Motor neuron (in vitro differentiated cells): ENCODE measurements around the gene ALX4. TPM values are rescaled to one million over a fixed set of nuclear protein-coding genes. Genes with fewer than 3 reads are reported as not detected.
A peak's percentile ranks its signal among the peaks of the same experiment; 100 is the strongest.

ENCODE experiments used
- ATAC-seq, 8 experiments: fragments of 200-7000 bp; cut with Tn5 transposase; replicated peaks in 6 of 8; 2 replicates each; pipeline ENCODE4 v1.8.0; 2021; ENCODE audit warnings: mild to moderate bottlenecking in 8 of 8, moderate library complexity in 8 of 8
- H3K27ac ChIP-seq, 2 donors: fragments of 250-450 bp; sonication (Bioruptor Pico); 2 replicates each; pipeline ENCODE4 v1.9.0; 2021; ENCODE audit warnings: antibody characterized with exemption in 2 of 2, mild to moderate bottlenecking in 2 of 2, moderate library complexity in 1 of 2
- H3K4me1 ChIP-seq, 2 donors: fragments of 250-450 bp; sonication (Bioruptor Pico); replicated peaks in 1 of 2; 2 replicates each; pipeline ENCODE4 v1.6.1; 2021; ENCODE audit warnings: antibody characterized with exemption in 2 of 2, mild to moderate bottlenecking in 2 of 2, moderate library complexity in 1 of 2
- H3K4me3 ChIP-seq, 5 donors: fragments of 250-450 bp; sonication (Bioruptor Pico); 2 replicates each; pipeline ENCODE4 v1.9.0; 2021; ENCODE audit warnings: antibody characterized with exemption in 5 of 5, mild to moderate bottlenecking in 5 of 5, moderate library complexity in 4 of 5
- WGBS, 10 experiments: fragments of 450-650 bp; shearing (Covaris generic); methylation state at CpG; one replicate each; pipeline ENCODE4 v1.0.0; 2022; 5-methylcytosine and 5-hydroxymethylcytosine counted together
- in situ Hi-C, 9 experiments: fragments of 400-800 bp; cut with MboI; loops; one replicate each; pipeline ENCODE4 v1.15.0; 2021; ENCODE audit warnings: low sequenced_read_pairs in 9 of 9, low pct_unique_long_range_greater_than_20kb in 2 of 9; ENCODE audit not compliant: unreplicated experiment in 9 of 9
- total RNA-seq, 8 experiments: library from RNA; unstranded; fragments of 300-600 nt; gene quantifications; 2 replicates each; pipeline versions ENCODE4 v1.2.3 to v1.2.4, GENCODE V29; 2022

The ALX4 gene
- total RNA-seq, 8 experiments from 2014 or later: 0.08 to 4.2 (median 0.31) TPM

GRCh38 chr11:44252999-44253602 lies 56.8 kb downstream of the ALX4 start:
- in situ Hi-C loops: no loop called here
- Histone ChIP-seq H3K27ac (no peak overlapping the region), H3K4me1 (no peaks in the 10 kb centered on the region), H3K4me3 (no peak overlapping the region)
- 83 to 100% (median 98%) methylated on average over 1 to 2 of the region's 2 CpGs for WGBS, 10 experiments
- no peak for ATAC-seq

GRCh38 chr11:44250421-44250820 lies 59.5 kb downstream of the ALX4 start:
- no peak overlapping the region for H3K27ac ChIP-seq
- WGBS, 10 experiments: 73 to 100% (median 100%) methylated on average over 1 to 4 of the region's 6 CpGs; no CpG with 5 or more reads in 2 of the 10 experiments
- in situ Hi-C loops: no loop called here
- no peak for ATAC-seq
- no peak overlapping the region for H3K4me3 ChIP-seq
- H3K4me1 ChIP-seq: no peaks in the 10 kb centered on the region

GRCh38 chr11:44248109-44248508 lies 61.8 kb downstream of the ALX4 start:
- in situ Hi-C loops: no loop called here
- Histone ChIP-seq H3K27ac (no peak overlapping the region), H3K4me1 (peaks cover 0 to 7% of the 10 kb centered on the region in 2 donors), H3K4me3 (no peak overlapping the region)
- ATAC-seq: no peak
- 80 to 100% (median 93%) methylated on average over 1 to 2 of the region's 2 CpGs; no CpG with 5 or more reads in 5 of the 10 experiments for WGBS, 10 experiments

DNA sequence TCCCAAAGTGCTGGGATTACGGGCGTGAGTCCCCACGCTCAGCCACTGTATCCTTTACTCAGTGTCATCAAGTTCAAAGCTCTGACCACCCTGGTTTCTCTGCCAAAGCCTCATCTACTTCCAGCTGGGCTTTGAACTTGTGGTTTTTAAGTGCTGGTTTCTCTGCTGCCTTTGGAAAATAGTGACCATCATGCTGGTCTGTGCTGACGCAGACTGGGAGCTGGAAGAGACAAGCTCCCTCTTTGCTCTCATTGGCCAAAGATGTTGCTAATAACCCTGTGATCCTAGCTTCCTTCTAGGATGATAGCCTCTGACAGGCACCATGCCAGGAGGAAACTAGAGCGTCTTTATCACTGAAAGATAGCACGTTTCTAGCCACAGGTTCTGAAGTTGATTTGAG lies 62.4 kb downstream of the ALX4 start:
- 38 to 100% (median 78%) methylated on average over 1 to 5 of the region's 6 CpGs; no CpG with 5 or more reads in 3 of the 10 experiments for WGBS, 10 experiments
- ATAC-seq: no peak
- H3K4me1 ChIP-seq: peaks cover 0 to 8% of the 10 kb centered on the region in 2 donors
- H3K27ac ChIP-seq: no peak overlapping the region
- no peak overlapping the region for H3K4me3 ChIP-seq
- in situ Hi-C loops: no loop called here

GRCh38 chr11:44246726-44247125 lies 63.2 kb downstream of the ALX4 start:
- 0 to 100% (median 60%) methylated on average over 1 to 3 of the region's 4 CpGs; no CpG with 5 or more reads in 2 of the 10 experiments for WGBS, 10 experiments
- H3K4me1 ChIP-seq: peaks cover 0 to 8% of the 10 kb centered on the region in 2 donors
- in situ Hi-C loops: no loop called here
- no peak overlapping the region for H3K27ac ChIP-seq
- ATAC-seq: peak in 3 of 8 experiments; percentile 89 to 92 (median 91)
- H3K4me3 ChIP-seq: no peak overlapping the region

DNA sequence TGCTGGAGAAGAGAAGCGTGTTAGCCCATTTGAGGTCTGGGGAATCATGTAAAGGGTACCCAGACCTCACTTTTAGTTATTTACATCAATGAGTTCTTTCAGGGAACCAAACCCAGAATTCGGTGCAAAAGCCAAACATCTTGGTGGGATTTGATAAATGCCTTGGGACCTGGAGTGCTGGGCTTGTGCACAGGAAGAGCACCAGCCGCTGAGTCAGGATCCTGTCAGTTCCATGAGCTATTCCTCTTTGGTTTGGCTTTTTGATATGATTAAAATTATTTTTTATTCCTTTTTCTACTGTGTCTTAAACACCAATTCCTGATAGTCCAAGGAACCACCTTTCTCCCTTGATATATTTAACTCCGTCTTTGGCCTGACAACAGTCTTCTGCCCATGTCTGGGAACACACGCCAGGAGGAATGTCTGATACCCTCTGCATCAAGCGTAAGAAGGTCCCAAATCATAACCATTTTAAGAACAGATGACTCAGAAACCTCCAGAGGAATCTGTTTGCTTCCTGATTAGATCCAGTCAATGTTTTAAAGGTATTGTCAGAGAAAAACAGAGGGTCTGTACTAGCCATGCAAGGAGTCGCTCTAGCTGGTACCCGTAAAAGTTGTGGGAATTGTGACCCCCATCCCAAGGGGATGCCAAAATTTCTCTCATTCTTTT lies 65.2 kb downstream of the ALX4 start:
- Histone ChIP-seq H3K27ac (no peak overlapping the region), H3K4me1 (peaks cover 0 to 8% of the 10 kb centered on the region in 2 donors), H3K4me3 (no peak overlapping the region)
- in situ Hi-C loops: no loop called here
- no peak for ATAC-seq
- WGBS, 10 experiments: 45 to 100% (median 95%) methylated on average over 2 to 8 of the region's 8 CpGs; no CpG with 5 or more reads in 1 of the 10 experiments

GRCh38 chr11:44243595-44244343 lies 66.2 kb downstream of the ALX4 start:
- no peak overlapping the region for H3K27ac ChIP-seq
- peak in 1 of 8 experiments; percentile 34 for ATAC-seq
- in situ Hi-C loops: no loop called here
- H3K4me1 ChIP-seq: peaks cover 0 to 8% of the 10 kb centered on the region in 2 donors
- 0 to 100% (median 39%) methylated on average over 1 to 3 of the region's 6 CpGs; no CpG with 5 or more reads in 5 of the 10 experiments for WGBS, 10 experiments
- H3K4me3 ChIP-seq: no peak overlapping the region

DNA sequence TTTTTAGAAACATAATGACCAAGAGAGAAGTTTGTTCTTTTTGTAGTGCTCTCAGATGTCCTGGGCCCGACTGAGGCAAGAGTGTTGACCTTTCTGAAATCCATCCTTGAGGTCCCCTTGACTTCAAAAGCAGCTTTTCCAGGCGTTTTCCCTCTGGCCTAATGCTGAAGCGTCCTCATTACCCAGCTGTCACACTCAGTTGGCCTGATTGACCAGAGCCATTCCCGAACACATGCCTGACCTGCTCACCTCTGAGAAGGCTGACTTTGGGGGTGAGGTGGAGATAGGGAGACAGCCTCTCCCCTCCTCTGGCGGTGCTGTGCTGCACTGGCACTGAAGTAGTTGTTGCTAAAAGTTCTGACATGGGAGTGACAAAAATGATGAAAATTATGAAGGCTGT lies 66.9 kb downstream of the ALX4 start:
- Histone ChIP-seq H3K4me3 (no peak overlapping the region), H3K27ac (no peak overlapping the region), H3K4me1 (peaks cover 0 to 8% of the 10 kb centered on the region in 2 donors)
- in situ Hi-C loops: no loop called here
- 52 to 100% (median 90%) methylated on average over 1 to 5 of the region's 5 CpGs; no CpG with 5 or more reads in 1 of the 10 experiments for WGBS, 10 experiments
- no peak for ATAC-seq

DNA sequence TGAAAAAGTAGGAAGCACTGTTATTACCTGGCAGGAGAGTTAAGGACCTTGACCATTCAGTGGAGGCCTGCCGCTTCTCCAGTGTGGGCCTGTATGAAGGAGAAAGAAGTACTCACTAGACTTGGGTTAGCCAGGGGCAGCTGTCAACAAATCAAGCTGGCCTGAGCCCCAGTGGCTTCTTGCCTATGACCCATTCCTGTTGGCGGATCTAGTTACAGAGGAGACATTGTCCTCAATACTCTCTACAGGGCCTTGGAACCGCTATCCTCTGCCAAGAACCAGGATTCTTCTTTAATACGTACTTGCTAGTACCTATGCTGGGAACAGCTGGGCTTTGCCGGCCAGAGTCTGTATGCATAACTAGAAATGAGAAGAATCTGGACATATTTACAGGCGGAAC lies 68.1 kb downstream of the ALX4 start:
- Histone ChIP-seq H3K4me3 (no peak overlapping the region), H3K27ac (no peak overlapping the region), H3K4me1 (peaks cover 0 to 8% of the 10 kb centered on the region in 2 donors)
- no peak for ATAC-seq
- in situ Hi-C loops: no loop called here
- 87 to 100% (median 92%) methylated on average over 1 to 6 of the region's 6 CpGs for WGBS, 10 experiments

- WGBS, 10 experiments: 86 to 100% (median 100%) methylated on average over 1 of the region's 1 CpG; no CpG with 5 or more reads in 3 of the 10 experiments
- H3K4me3 ChIP-seq: no peak overlapping the region
- no peak for ATAC-seq
- H3K27ac ChIP-seq: no peak overlapping the region
- no peaks in the 10 kb centered on the region for H3K4me1 ChIP-seq
- in situ Hi-C loops: no loop called here
Observed at GRCh38 chr11:44237156-44237555, 72.8 kb downstream of the ALX4 start.

- no peak for ATAC-seq
- 86 to 100% (median 100%) methylated on average over 1 of the region's 2 CpGs; no CpG with 5 or more reads in 6 of the 10 experiments for WGBS, 10 experiments
- in situ Hi-C loops: no loop called here
- H3K4me3 ChIP-seq: no peak overlapping the region
- no peaks in the 10 kb centered on the region for H3K4me1 ChIP-seq
- no peak overlapping the region for H3K27ac ChIP-seq
Observed at GRCh38 chr11:44236296-44236695, 73.6 kb downstream of the ALX4 start.

GRCh38 chr11:44235765-44236201 lies 74.2 kb downstream of the ALX4 start:
- ATAC-seq: peak in 3 of 8 experiments; percentile 49 to 93 (median 62)
- H3K4me1 ChIP-seq: no peaks in the 10 kb centered on the region
- 40 to 100% (median 91%) methylated on average over 1 to 8 of the region's 8 CpGs; no CpG with 5 or more reads in 1 of the 10 experiments for WGBS, 10 experiments

DNA sequence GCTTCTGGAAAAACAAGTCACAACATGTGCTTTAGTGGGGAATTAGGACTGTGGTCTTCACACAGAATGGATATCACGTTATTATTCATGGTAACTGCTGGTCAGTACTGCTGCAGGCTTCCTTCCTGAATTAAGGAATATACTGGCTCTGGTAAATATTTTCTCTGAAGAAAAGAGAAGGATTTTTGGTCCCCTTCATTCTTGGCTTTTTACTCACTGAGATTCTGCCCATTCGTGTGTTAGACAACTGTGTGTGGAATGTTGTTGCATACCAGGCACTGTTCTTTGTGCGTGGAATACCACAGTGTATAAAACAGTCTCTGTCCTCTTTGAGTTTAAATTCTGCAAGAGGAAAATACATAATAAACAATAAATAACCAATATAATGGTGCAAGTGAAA lies 80.3 kb downstream of the ALX4 start:
- Histone ChIP-seq H3K4me3 (no peak overlapping the region), H3K4me1 (no peaks in the 10 kb centered on the region), H3K27ac (no peak overlapping the region)
- 50 to 100% (median 90%) methylated on average over 1 to 3 of the region's 3 CpGs; no CpG with 5 or more reads in 1 of the 10 experiments for WGBS, 10 experiments
- in situ Hi-C loops: no loop called here
- ATAC-seq: no peak

More at GRCh38 chr11:44235765-44236201, 74.2 kb downstream of the ALX4 start:
- in situ Hi-C loops: no loop called here
- Histone ChIP-seq H3K27ac (no peak overlapping the region), H3K4me3 (no peak overlapping the region)
